Chondrocyte (in vitro differentiated cells): ENCODE measurements around the gene MYOT. TPM values are rescaled to one million over a fixed set of nuclear protein-coding genes. Genes with fewer than 3 reads are reported as not detected.
A peak's percentile ranks its signal among the peaks of the same experiment; 100 is the strongest.

Source experiments
- DNase-seq: peaks from one replicate; pipeline ENCODE4 v3.0.0; 2021; ENCODE audit warnings: mixed read lengths, low spot score
- H3K27ac Mint-ChIP-seq: one replicate; pipeline ENCODE4 v1.8.0; 2021; ENCODE audit warnings: mild to moderate bottlenecking, moderate library complexity, mixed read lengths; ENCODE audit not compliant: unreplicated experiment
- H3K27me3 Mint-ChIP-seq: 2 replicates; pipeline ENCODE4 v1.8.0; 2021; ENCODE audit warnings: low read depth, mixed read lengths
- H3K36me3 Mint-ChIP-seq: 2 replicates; pipeline ENCODE4 v1.8.0; 2021; ENCODE audit warnings: low read depth, mixed read lengths
- H3K4me1 Mint-ChIP-seq: 2 replicates; pipeline ENCODE4 v1.8.0; 2021; ENCODE audit warnings: low read depth, mild to moderate bottlenecking, mixed read lengths
- H3K4me3 Mint-ChIP-seq: one replicate; pipeline ENCODE4 v1.8.0; 2021; ENCODE audit warnings: mild to moderate bottlenecking, moderate library complexity, mixed read lengths; ENCODE audit not compliant: unreplicated experiment
- H3K9me3 Mint-ChIP-seq: 2 replicates; pipeline ENCODE4 v1.8.0; 2021; ENCODE audit warnings: low read depth, mixed read lengths
- total RNA-seq: library from RNA; stranded (reverse); gene quantifications from 3 replicates; pipeline ENCODE4 v1.2.1, GENCODE V29; 2021
- TF ChIP-seq, protein P1 (sequence below): fragments of 200-600 bp; sonication (generic); IDR thresholded peaks from 2 replicates; pipeline ENCODE4 v1.5.0; 2021; ENCODE audit warnings: antibody characterized with exemption, mild to moderate bottlenecking, moderate library complexity

Gene MYOT
- total RNA-seq, 1 donor from 2014 or later = not detected

GRCh38 chr5:137826067-137826466 lies 41.6 kb upstream of the MYOT start:
- no peaks in the 10 kb centered on the region for H3K27me3 Mint-ChIP-seq
- peaks cover 6% of the 10 kb centered on the region for H3K4me1 Mint-ChIP-seq
- no peak overlapping the region for H3K27ac Mint-ChIP-seq
- no peak overlapping the region for H3K4me3 Mint-ChIP-seq
- H3K9me3 Mint-ChIP-seq = peaks cover 11% of the 10 kb centered on the region
- TF ChIP-seq, protein P1, sequence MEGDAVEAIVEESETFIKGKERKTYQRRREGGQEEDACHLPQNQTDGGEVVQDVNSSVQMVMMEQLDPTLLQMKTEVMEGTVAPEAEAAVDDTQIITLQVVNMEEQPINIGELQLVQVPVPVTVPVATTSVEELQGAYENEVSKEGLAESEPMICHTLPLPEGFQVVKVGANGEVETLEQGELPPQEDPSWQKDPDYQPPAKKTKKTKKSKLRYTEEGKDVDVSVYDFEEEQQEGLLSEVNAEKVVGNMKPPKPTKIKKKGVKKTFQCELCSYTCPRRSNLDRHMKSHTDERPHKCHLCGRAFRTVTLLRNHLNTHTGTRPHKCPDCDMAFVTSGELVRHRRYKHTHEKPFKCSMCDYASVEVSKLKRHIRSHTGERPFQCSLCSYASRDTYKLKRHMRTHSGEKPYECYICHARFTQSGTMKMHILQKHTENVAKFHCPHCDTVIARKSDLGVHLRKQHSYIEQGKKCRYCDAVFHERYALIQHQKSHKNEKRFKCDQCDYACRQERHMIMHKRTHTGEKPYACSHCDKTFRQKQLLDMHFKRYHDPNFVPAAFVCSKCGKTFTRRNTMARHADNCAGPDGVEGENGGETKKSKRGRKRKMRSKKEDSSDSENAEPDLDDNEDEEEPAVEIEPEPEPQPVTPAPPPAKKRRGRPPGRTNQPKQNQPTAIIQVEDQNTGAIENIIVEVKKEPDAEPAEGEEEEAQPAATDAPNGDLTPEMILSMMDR = no peak
- DNase-seq = no peak
- peaks cover 6% of the 10 kb centered on the region for H3K36me3 Mint-ChIP-seq

- Mint-ChIP-seq H3K27ac (no peak overlapping the region), H3K36me3 (peaks cover 6% of the 10 kb centered on the region), H3K4me3 (no peak overlapping the region), H3K27me3 (no peaks in the 10 kb centered on the region), H3K9me3 (peaks cover 11% of the 10 kb centered on the region), H3K4me1 (peaks cover 11% of the 10 kb centered on the region)
- no peak for DNase-seq
- TF ChIP-seq, protein P1 = no peak
Observed at GRCh38 chr5:137828180-137828579, 39.5 kb upstream of the MYOT start.

GRCh38 chr5:137828664-137829063 lies 39.0 kb upstream of the MYOT start:
- no peak for DNase-seq
- peaks cover 6% of the 10 kb centered on the region for H3K36me3 Mint-ChIP-seq
- H3K4me3 Mint-ChIP-seq = no peak overlapping the region
- no peaks in the 10 kb centered on the region for H3K27me3 Mint-ChIP-seq
- H3K9me3 Mint-ChIP-seq = peaks cover 11% of the 10 kb centered on the region
- TF ChIP-seq, protein P1 = no peak
- H3K27ac Mint-ChIP-seq = no peak overlapping the region
- peaks cover 15% of the 10 kb centered on the region for H3K4me1 Mint-ChIP-seq

- TF ChIP-seq, protein P1 = no peak
- H3K4me3 Mint-ChIP-seq = no peak overlapping the region
- peaks cover 3% of the 10 kb centered on the region for H3K9me3 Mint-ChIP-seq
- H3K27me3 Mint-ChIP-seq = no peaks in the 10 kb centered on the region
- H3K36me3 Mint-ChIP-seq = peaks cover under 1% of the 10 kb centered on the region
- no peak for DNase-seq
- H3K4me1 Mint-ChIP-seq = peaks cover 30% of the 10 kb centered on the region
- H3K27ac Mint-ChIP-seq = no peak overlapping the region
Observed at GRCh38 chr5:137831105-137831504, 36.6 kb upstream of the MYOT start.

DNA sequence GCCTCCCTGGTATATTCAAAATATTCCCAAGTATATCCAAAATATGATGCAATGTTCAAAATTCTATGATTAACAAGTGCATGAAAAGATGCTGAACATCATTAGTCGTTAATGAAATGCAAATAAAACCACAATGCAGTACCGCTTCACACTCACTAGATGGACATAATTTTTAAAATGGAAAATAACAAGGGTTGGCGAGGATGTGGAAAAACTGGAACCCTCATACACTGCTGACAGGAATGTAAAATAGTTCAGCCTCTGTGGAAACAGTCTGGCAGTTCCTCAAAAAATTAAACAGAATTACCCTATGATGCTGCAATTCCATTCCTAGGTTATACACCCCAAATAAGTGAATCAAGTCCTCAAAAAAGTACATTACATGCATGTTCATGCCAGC lies 36.1 kb upstream of the MYOT start:
- TF ChIP-seq, protein P1 = peak; percentile 55
- H3K27me3 Mint-ChIP-seq = no peaks in the 10 kb centered on the region
- no peaks in the 10 kb centered on the region for H3K36me3 Mint-ChIP-seq
- no peaks in the 10 kb centered on the region for H3K9me3 Mint-ChIP-seq
- H3K4me1 Mint-ChIP-seq = peaks cover 35% of the 10 kb centered on the region
- no peak overlapping the region for H3K4me3 Mint-ChIP-seq
- DNase-seq = no peak
- no peak overlapping the region for H3K27ac Mint-ChIP-seq
